Upper lobe of left lung (tissue), 6 donors: ENCODE measurements around the gene XYLT1. TPM values are rescaled to one million over a fixed set of nuclear protein-coding genes. Genes with fewer than 3 reads are reported as not detected.

ENCODE experiments used
- ATAC-seq, 2 donors: fragments of 200-7000 bp; cut with Tn5 transposase; one replicate each; pipeline ENCODE4 v1.9.1; 2022; ENCODE audit warnings: mild to moderate bottlenecking in 2 of 2, moderate library complexity in 2 of 2; ENCODE audit not compliant: low FRiP score in 2 of 2
- DNase-seq, 2 donors: peaks; one replicate each; pipeline ENCODE4 v3.0.0-alpha.2; 2019 to 2020
- H3K27ac ChIP-seq, 4 donors: fragments of 200-600 bp; sonication (generic); one replicate each; pipeline ENCODE4 v1.5.1; 2016 to 2019
- H3K27me3 ChIP-seq, 4 donors: fragments of 200-600 bp; sonication (generic); one replicate each; pipeline ENCODE4 v1.5.1; 2017 to 2019
- H3K36me3 ChIP-seq, 4 donors: fragments of 200-600 bp; sonication (generic); one replicate each; pipeline ENCODE4 v1.5.1; 2016 to 2019
- H3K4me1 ChIP-seq, 4 donors: fragments of 200-600 bp; sonication (generic); one replicate each; pipeline ENCODE4 v1.5.1; 2018 to 2019
- H3K4me3 ChIP-seq, 4 donors: fragments of 200-600 bp; sonication (generic); one replicate each; pipeline ENCODE4 v1.5.1; 2017 to 2019; ENCODE audit warnings: mild to moderate bottlenecking in 2 of 4, moderate library complexity in 1 of 4
- H3K9me3 ChIP-seq, 4 donors: fragments of 200-600 bp; sonication (generic); one replicate each; pipeline ENCODE4 v1.5.1; 2018 to 2019
- CTCF ChIP-seq, 6 experiments: fragments of 450-650 bp in 4 of 6; fragments of 200-600 bp in 2 of 6; sonication (generic) in 2 of 6; IDR thresholded peaks; one replicate each; pipeline ENCODE4 v1.5.1; 2016 to 2019; ENCODE audit warnings: antibody characterized with exemption in 6 of 6
- EP300 ChIP-seq, 4 donors: sonication (generic); formaldehyde crosslinking; IDR thresholded peaks; one replicate each; pipeline ENCODE4 v1.5.1; 2017; ENCODE audit warnings: antibody characterized with exemption in 4 of 4, control low read depth in 2 of 4
- POLR2A ChIP-seq, 4 donors: fragments of 450-650 bp; IDR thresholded peaks; one replicate each; pipeline ENCODE4 v1.5.1; 2016 to 2017; ENCODE audit warnings: antibody characterized with exemption in 4 of 4, mild to moderate bottlenecking in 2 of 4
- POLR2AphosphoS5 ChIP-seq, 2 donors: sonication (generic); formaldehyde crosslinking; IDR thresholded peaks; one replicate each; pipeline ENCODE4 v1.5.1; 2017; ENCODE audit warnings: antibody characterized with exemption in 2 of 2
- WGBS, 2 donors: methylation state at CpG; one replicate each; pipeline ENCODE4 v1.1.5; 2017 to 2018; 5-methylcytosine and 5-hydroxymethylcytosine counted together
- total RNA-seq, 6 donors: library from RNA; depleted of rRNA in 4 of 6; stranded (reverse); fragments of >200 nt in 4 of 6; gene quantifications; one replicate each; pipeline versions ENCODE4 v1.1.0 to v1.2.1, GENCODE V29; 2016 to 2021
- donor health status: DM: no; HTN: no; CAD: no; lungs with moderate emphysema.
- donor health status: DM: no; HTN: yes; CAD: no; lungs with severe emphysema.

Gene XYLT1
- total RNA-seq, 6 donors from 2014 or later: 3.0 to 26.2 (median 6.8) TPM

GRCh38 chr16:17270683-17271109, 200.1 kb downstream of the XYLT1 start:
- ATAC-seq (no peak), DNase-seq (no peak)
- Histone ChIP-seq H3K4me1 (peaks cover 0 to 6% (median 1%) of the 10 kb centered on the region in 4 donors), H3K36me3 (no peaks in the 10 kb centered on the region), H3K27me3 (no peaks in the 10 kb centered on the region), H3K27ac (no peak overlapping the region), H3K4me3 (no peak overlapping the region), H3K9me3 (no peaks in the 10 kb centered on the region)
- 55 to 74% methylated on average over 5 to 6 of the region's 6 CpGs for WGBS, 2 donors
- TF ChIP-seq CTCF (IDR thresholded peaks at IDR 0.05): no peak
- TF ChIP-seq EP300 (IDR thresholded peaks at IDR 0.05): no peak
- TF ChIP-seq POLR2A (IDR thresholded peaks at IDR 0.05): no peak
- TF ChIP-seq POLR2AphosphoS5 (IDR thresholded peaks at IDR 0.05): no peak

GRCh38 chr16:17270111-17270510, 200.6 kb downstream of the XYLT1 start:
- WGBS, 2 donors: 85 to 95% methylated on average over 3 of the region's 3 CpGs
- DNase-seq (no peak), ATAC-seq (no peak)
- Histone ChIP-seq H3K27ac (no peak overlapping the region), H3K27me3 (no peaks in the 10 kb centered on the region), H3K4me3 (no peak overlapping the region), H3K4me1 (peaks cover 0 to 6% (median 1%) of the 10 kb centered on the region in 4 donors), H3K9me3 (no peaks in the 10 kb centered on the region), H3K36me3 (no peaks in the 10 kb centered on the region)
- TF ChIP-seq POLR2AphosphoS5 (IDR thresholded peaks at IDR 0.05): no peak
- TF ChIP-seq POLR2A (IDR thresholded peaks at IDR 0.05): no peak
- TF ChIP-seq CTCF (IDR thresholded peaks at IDR 0.05): no peak
- TF ChIP-seq EP300 (IDR thresholded peaks at IDR 0.05): no peak

- no peak overlapping the region for H3K27ac ChIP-seq
- no peaks in the 10 kb centered on the region for H3K9me3 ChIP-seq
- H3K4me3 ChIP-seq: no peak overlapping the region
- no peaks in the 10 kb centered on the region for H3K27me3 ChIP-seq
- no peaks in the 10 kb centered on the region for H3K36me3 ChIP-seq
- ATAC-seq (no peak), DNase-seq (no peak)
- peaks cover 0 to 6% (median 1%) of the 10 kb centered on the region in 4 donors for H3K4me1 ChIP-seq
- WGBS, 2 donors: 95 to 100% methylated on average over 2 of the region's 2 CpGs
- no peak for TF ChIP-seq POLR2A (IDR thresholded peaks at IDR 0.05)
- no peak for TF ChIP-seq POLR2AphosphoS5 (IDR thresholded peaks at IDR 0.05)
- TF ChIP-seq CTCF (IDR thresholded peaks at IDR 0.05): no peak
- TF ChIP-seq EP300 (IDR thresholded peaks at IDR 0.05): no peak
Measured at GRCh38 chr16:17269439-17269838, 201.3 kb downstream of the XYLT1 start.

- Histone ChIP-seq H3K4me3 (no peak overlapping the region), H3K27ac (no peak overlapping the region), H3K4me1 (peaks cover 0 to 6% (median 1%) of the 10 kb centered on the region in 4 donors), H3K36me3 (no peaks in the 10 kb centered on the region), H3K9me3 (no peaks in the 10 kb centered on the region), H3K27me3 (no peaks in the 10 kb centered on the region)
- 90 to 94% methylated on average over 16 of the region's 16 CpGs for WGBS, 2 donors
- DNase-seq (peak in 1 of 2 donors; percentile 53), ATAC-seq (no peak)
- no peak for TF ChIP-seq CTCF (IDR thresholded peaks at IDR 0.05)
- TF ChIP-seq POLR2A (IDR thresholded peaks at IDR 0.05): no peak
- no peak for TF ChIP-seq POLR2AphosphoS5 (IDR thresholded peaks at IDR 0.05)
- TF ChIP-seq EP300 (IDR thresholded peaks at IDR 0.05): no peak
Measured at GRCh38 chr16:17266608-17267313, 204.0 kb downstream of the XYLT1 start.

- TF ChIP-seq EP300 (IDR thresholded peaks at IDR 0.05) (no peak), POLR2A (IDR thresholded peaks at IDR 0.05) (no peak), CTCF (IDR thresholded peaks at IDR 0.05) (no peak), POLR2AphosphoS5 (IDR thresholded peaks at IDR 0.05) (no peak)
- peaks cover 0 to 1% (median 0%) of the 10 kb centered on the region in 4 donors for H3K4me1 ChIP-seq
- 97 to 100% methylated on average over 1 of the region's 1 CpG for WGBS, 2 donors
- no peak overlapping the region for H3K4me3 ChIP-seq
- no peaks in the 10 kb centered on the region for H3K36me3 ChIP-seq
- DNase-seq: no peak
- H3K27me3 ChIP-seq: no peaks in the 10 kb centered on the region
- H3K27ac ChIP-seq: no peak overlapping the region
- no peaks in the 10 kb centered on the region for H3K9me3 ChIP-seq
- ATAC-seq: no peak
Measured at GRCh38 chr16:17265154-17265553, 205.6 kb downstream of the XYLT1 start.
